CD14-positive monocyte (primary cell): ENCODE results near the gene FASN. TPM values are rescaled to one million over a fixed set of nuclear protein-coding genes. Genes with fewer than 3 reads are reported as not detected.

Experiments
- DNase-seq, 3 donors: peaks; one replicate each; pipeline ENCODE4 v3.0.0-alpha.2; 2011 to 2022
- H2AFZ ChIP-seq: 2 replicates; pipeline ENCODE4 v1.6.0; 2012; ENCODE audit warnings: mild to moderate bottlenecking, low read depth, low read length, inconsistent platforms; ENCODE audit not compliant: insufficient read depth, poor library complexity, severe bottlenecking
- H3K27ac ChIP-seq, 2 donors: 1 replicate in 1 of 2; 2 replicates in 1 of 2; pipeline ENCODE4 v1.5.1; 2012 to 2013; ENCODE audit warnings: low read length in 2 of 2, control low read depth in 1 of 2, inconsistent platforms in 1 of 2, low read depth in 1 of 2, mild to moderate bottlenecking in 1 of 2
- H3K27me3 ChIP-seq, 2 donors: one replicate each; pipeline versions ENCODE4 v1.6.0 to v1.6.1; 2011 to 2013; ENCODE audit warnings: low read length in 2 of 2; ENCODE audit not compliant: control insufficient read depth in 2 of 2, insufficient read depth in 2 of 2
- H3K36me3 ChIP-seq, 2 donors: replicated peaks in 1 of 2; 1 replicate in 1 of 2; 2 replicates in 1 of 2; pipeline versions ENCODE4 v1.5.1 to v1.6.1; 2012 to 2013; ENCODE audit warnings: low read length in 2 of 2, control low read depth in 1 of 2, inconsistent platforms in 1 of 2, mild to moderate bottlenecking in 1 of 2; ENCODE audit not compliant: insufficient read depth in 2 of 2, control insufficient read depth in 1 of 2
- H3K4me1 ChIP-seq, 2 donors: 1 replicate in 1 of 2; 2 replicates in 1 of 2; pipeline versions ENCODE4 v1.5.1 to v1.6.1; 2012 to 2013; ENCODE audit warnings: low read length in 2 of 2, control low read depth in 1 of 2, inconsistent platforms in 1 of 2, mild to moderate bottlenecking in 1 of 2, moderate library complexity in 1 of 2; ENCODE audit not compliant: insufficient read depth in 2 of 2, control insufficient read depth in 1 of 2
- H3K4me2 ChIP-seq: replicated peaks from 2 replicates; pipeline ENCODE3; 2012; ENCODE audit warnings: low read length, moderate library complexity, mild to moderate bottlenecking; ENCODE audit not compliant: poor library complexity, severe bottlenecking; ENCODE audit errors: extremely low read depth
- H3K4me3 ChIP-seq, 3 experiments: fragments of 200-600 bp in 1 of 3; sonication (generic) in 1 of 3; replicated peaks in 1 of 3; 1 replicate in 2 of 3; 2 replicates in 1 of 3; pipeline ENCODE4 v1.5.1; 2011 to 2013; ENCODE audit warnings: low read length in 3 of 3, mild to moderate bottlenecking in 3 of 3, control low read depth in 2 of 3, low read depth in 2 of 3, inconsistent platforms in 1 of 3, moderate library complexity in 1 of 3
- H3K79me2 ChIP-seq: 2 replicates; pipeline ENCODE4 v1.6.0; 2012; ENCODE audit warnings: mild to moderate bottlenecking, control low read depth, inconsistent platforms, low read length, moderate library complexity; ENCODE audit not compliant: insufficient read depth
- H3K9ac ChIP-seq: 2 replicates; pipeline ENCODE4 v1.6.0; 2017; ENCODE audit warnings: low read length, mild to moderate bottlenecking; ENCODE audit not compliant: insufficient read depth, poor library complexity, severe bottlenecking
- H3K9me3 ChIP-seq, 2 donors: replicated peaks in 1 of 2; 1 replicate in 1 of 2; 2 replicates in 1 of 2; pipeline versions ENCODE4 v1.5.1 to v1.6.1; 2012 to 2013; ENCODE audit warnings: low read length in 2 of 2, control low read depth in 1 of 2; ENCODE audit not compliant: control insufficient read depth in 1 of 2, insufficient read depth in 1 of 2
- H4K20me1 ChIP-seq: 2 replicates; pipeline ENCODE4 v1.6.0; 2012; ENCODE audit warnings: mild to moderate bottlenecking, low read length, control low read depth, moderate library complexity; ENCODE audit not compliant: insufficient read depth
- H3K27ac Mint-ChIP-seq, 7 donors: one replicate each; pipeline ENCODE4 v1.8.0; 2020; ENCODE audit warnings: mild to moderate bottlenecking in 7 of 7, mixed read lengths in 7 of 7, moderate library complexity in 6 of 7, inconsistent platforms in 2 of 7
- H3K27me3 Mint-ChIP-seq, 3 donors: one replicate each; pipeline ENCODE4 v1.8.0; 2021 to 2022; ENCODE audit warnings: low read depth in 3 of 3, mild to moderate bottlenecking in 3 of 3, mixed read lengths in 3 of 3, moderate library complexity in 3 of 3, inconsistent platforms in 1 of 3
- H3K36me3 Mint-ChIP-seq, 2 donors: one replicate each; pipeline ENCODE4 v1.8.0; 2020; ENCODE audit warnings: mixed read lengths in 2 of 2, inconsistent platforms in 1 of 2, mild to moderate bottlenecking in 1 of 2
- H3K4me1 Mint-ChIP-seq: one replicate; pipeline ENCODE4 v1.8.0; 2020; ENCODE audit warnings: mild to moderate bottlenecking, mixed read lengths
- H3K4me3 Mint-ChIP-seq, 2 donors: one replicate each; pipeline ENCODE4 v1.8.0; 2020; ENCODE audit warnings: mild to moderate bottlenecking in 2 of 2, mixed read lengths in 2 of 2, moderate library complexity in 1 of 2
- H3K9me3 Mint-ChIP-seq, 7 donors: one replicate each; pipeline ENCODE4 v1.8.0; 2020 to 2022; ENCODE audit warnings: mixed read lengths in 7 of 7, mild to moderate bottlenecking in 6 of 7, moderate library complexity in 6 of 7, inconsistent platforms in 2 of 7
- CTCF ChIP-seq: fragments of 200-600 bp; IDR thresholded peaks from one replicate; pipeline ENCODE4 v1.8.0; 2022; ENCODE audit warnings: antibody characterized with exemption, mild to moderate bottlenecking
- WGBS: methylation state at CpG from one replicate; pipeline ENCODE4 v1.1.5; 2013; ENCODE audit warnings: missing lambda C conversion rate; ENCODE audit not compliant: insufficient coverage; 5-methylcytosine and 5-hydroxymethylcytosine counted together
- intact Hi-C, 2 donors: fragments of 100-400 bp; cut with micrococcal nuclease; formaldehyde crosslinking; loops; one replicate each; pipeline versions ENCODE4 v1.15.0 to v1.15.1; 2023
- polyA plus RNA-seq, 3 donors: library from polyadenylated mRNA; depleted of rRNA in 1 of 3; unstranded in 2 of 3; stranded (reverse) in 1 of 3; fragments of 300-500 nt in 2 of 3; fragments of >200 nt in 1 of 3; fragmentation: Illumina TruSeq in 2 of 3; gene quantifications; 1 replicate in 2 of 3; 2 replicates in 1 of 3; pipeline ENCODE4 v1.2.3, GENCODE V29; 2012 to 2021

The FASN gene
- polyA plus RNA-seq, 3 donors: 0.08 to 8.4 (median 0.13) TPM

GRCh38 chr17:82088838-82089722 lies 9.0 kb downstream of the FASN start:
- H2AFZ ChIP-seq: no peak overlapping the region
- H3K9ac ChIP-seq: no peak overlapping the region
- no peaks in the 10 kb centered on the region for H3K9me3 Mint-ChIP-seq
- peaks cover 20 to 72% of the 10 kb centered on the region in 2 donors for H3K36me3 Mint-ChIP-seq
- no peaks in the 10 kb centered on the region for H3K27me3 ChIP-seq
- intact Hi-C loops: no loop called here
- no peak overlapping the region for H3K27ac ChIP-seq
- H3K27me3 Mint-ChIP-seq: peaks cover 0 to 2% (median 0%) of the 10 kb centered on the region in 3 donors
- H3K4me1 Mint-ChIP-seq: no peaks in the 10 kb centered on the region
- H3K79me2 ChIP-seq: no peaks in the 10 kb centered on the region
- no peak for DNase-seq
- no peak overlapping the region for H3K4me3 Mint-ChIP-seq
- no peak overlapping the region for H3K4me3 ChIP-seq
- no peaks in the 10 kb centered on the region for H3K4me1 ChIP-seq
- no peaks in the 10 kb centered on the region for H3K9me3 ChIP-seq
- no peak overlapping the region for H3K27ac Mint-ChIP-seq
- no peaks in the 10 kb centered on the region for H4K20me1 ChIP-seq
- no peak for TF ChIP-seq CTCF
- WGBS: 98% methylated on average over 32 of the region's 47 CpGs
- no peak overlapping the region for H3K4me2 ChIP-seq
- peaks cover 85 to 91% of the 10 kb centered on the region in 2 donors for H3K36me3 ChIP-seq

- Histone ChIP-seq H3K36me3 (peaks cover 87 to 94% of the 10 kb centered on the region in 2 donors), H3K4me3 (no peak overlapping the region), H3K79me2 (no peaks in the 10 kb centered on the region), H3K9me3 (no peaks in the 10 kb centered on the region), H4K20me1 (no peaks in the 10 kb centered on the region), H3K4me2 (no peak overlapping the region), H3K4me1 (no peaks in the 10 kb centered on the region), H3K27ac (no peak overlapping the region), H2AFZ (no peak overlapping the region), H3K9ac (no peak overlapping the region), H3K27me3 (no peaks in the 10 kb centered on the region)
- H3K9me3 Mint-ChIP-seq: no peaks in the 10 kb centered on the region
- no peaks in the 10 kb centered on the region for H3K4me1 Mint-ChIP-seq
- WGBS: 98% methylated on average over 39 of the region's 48 CpGs
- H3K4me3 Mint-ChIP-seq: no peak overlapping the region
- intact Hi-C loops: no loop called here
- peaks cover 22 to 76% of the 10 kb centered on the region in 2 donors for H3K36me3 Mint-ChIP-seq
- no peak for TF ChIP-seq CTCF
- H3K27me3 Mint-ChIP-seq: peaks cover 0 to 2% (median 0%) of the 10 kb centered on the region in 3 donors
- no peak overlapping the region for H3K27ac Mint-ChIP-seq
- DNase-seq: no peak
These were observed 9.8 kb downstream of the FASN start for GRCh38 chr17:82087961-82088837.
